ENCODE measurements around the gene BPIFB1.

BPIFB1 gene

DNA sequence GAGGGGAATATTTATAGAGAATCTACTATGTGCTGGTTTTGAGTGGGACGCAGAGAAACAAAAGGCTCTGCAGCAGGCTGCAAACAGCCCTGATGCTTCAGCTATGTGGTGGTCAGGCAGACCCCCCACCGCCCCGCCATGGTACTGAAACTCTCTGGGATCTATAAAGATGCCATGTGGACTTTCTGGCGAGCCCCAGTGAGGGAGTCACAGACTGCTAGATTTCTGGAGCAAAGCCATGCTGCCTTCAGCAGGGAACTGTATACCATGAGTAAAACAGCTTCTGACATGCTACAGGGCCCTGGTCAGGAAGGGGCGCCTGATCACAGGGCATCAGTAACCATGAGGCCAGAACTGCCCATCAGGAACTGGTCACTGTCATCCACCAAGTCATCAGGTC, 19.2 kb upstream of the BPIFB1 start:
- ChIA-PET CTCF (interaction anchor here (0.5 kb wide), 1 partner anchor 168 kb away, joined by 3 read pairs; no protein-coding TSS in a partner anchor), POLR2A (no interaction called here)
- DNase-seq (ENCODE audit: extremely low spot score), result no peak
- no peak for TF ChIP-seq NFRKB (IDR thresholded peaks at IDR 0.05)
- TF ChIP-seq ELF4 (IDR thresholded peaks at IDR 0.05), result no peak
- no peak for TF ChIP-seq ARNT (IDR thresholded peaks at IDR 0.05)
- TF ChIP-seq BHLHE40 (IDR thresholded peaks at IDR 0.05; ENCODE audit: borderline replicate concordance), result no peak
- TF ChIP-seq ZNF384 (IDR thresholded peaks at IDR 0.05), result no peak
- no peak for TF ChIP-seq SUZ12 (IDR thresholded peaks at IDR 0.05)
- TF ChIP-seq, protein P1, sequence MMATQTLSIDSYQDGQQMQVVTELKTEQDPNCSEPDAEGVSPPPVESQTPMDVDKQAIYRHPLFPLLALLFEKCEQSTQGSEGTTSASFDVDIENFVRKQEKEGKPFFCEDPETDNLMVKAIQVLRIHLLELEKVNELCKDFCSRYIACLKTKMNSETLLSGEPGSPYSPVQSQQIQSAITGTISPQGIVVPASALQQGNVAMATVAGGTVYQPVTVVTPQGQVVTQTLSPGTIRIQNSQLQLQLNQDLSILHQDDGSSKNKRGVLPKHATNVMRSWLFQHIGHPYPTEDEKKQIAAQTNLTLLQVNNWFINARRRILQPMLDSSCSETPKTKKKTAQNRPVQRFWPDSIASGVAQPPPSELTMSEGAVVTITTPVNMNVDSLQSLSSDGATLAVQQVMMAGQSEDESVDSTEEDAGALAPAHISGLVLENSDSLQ (IDR thresholded peaks at IDR 0.05), result no peak
- no peak for TF ChIP-seq FOXA1 (IDR thresholded peaks at IDR 0.05)
- no peak for TF ChIP-seq LEF1 (IDR thresholded peaks at IDR 0.05; ENCODE audit: borderline replicate concordance)
- no peak for TF ChIP-seq HDGF (IDR thresholded peaks at IDR 0.05; ENCODE audit: borderline replicate concordance)
- TF ChIP-seq TARDBP (IDR thresholded peaks at IDR 0.05), result no peak
- TF ChIP-seq L3MBTL2 (conservative IDR thresholded peaks at IDR 0.05), result no peak
- TF ChIP-seq CTBP1 (IDR thresholded peaks at IDR 0.05; ENCODE audit: borderline replicate concordance), result no peak
- TF ChIP-seq FOXM1 (IDR thresholded peaks at IDR 0.05; ENCODE audit: borderline replicate concordance), result no peak
- no peak for TF ChIP-seq FOXK2 (IDR thresholded peaks at IDR 0.05)
- no peak for TF ChIP-seq SP1 (IDR thresholded peaks at IDR 0.05)

DNA sequence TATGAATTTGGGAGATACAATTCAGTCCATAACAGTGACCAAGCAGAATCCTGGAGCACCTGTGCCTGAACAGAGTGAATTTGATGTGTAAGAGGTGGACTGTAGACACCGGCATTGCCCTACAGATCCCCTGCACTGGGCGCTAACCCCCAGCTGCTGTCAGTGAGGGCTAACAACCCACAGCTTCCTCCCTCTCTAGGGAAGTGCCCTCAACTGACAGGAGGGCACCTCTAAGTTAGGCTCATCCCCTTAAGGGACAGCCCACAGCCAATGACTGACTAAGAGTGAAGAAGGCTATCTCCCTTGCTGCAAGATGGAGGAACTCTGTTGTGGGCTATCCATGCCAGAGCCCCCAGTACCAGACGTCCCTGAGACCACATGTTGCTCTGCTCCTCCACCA, 15.3 kb upstream of the BPIFB1 start:
- ChIA-PET POLR2A (no interaction called here), CTCF (no interaction called here)
- TF ChIP-seq LEF1 (IDR thresholded peaks at IDR 0.05; ENCODE audit: borderline replicate concordance) (no peak), ZNF384 (IDR thresholded peaks at IDR 0.05) (no peak), NFRKB (IDR thresholded peaks at IDR 0.05) (no peak), FOXA1 (IDR thresholded peaks at IDR 0.05) (no peak), CTBP1 (IDR thresholded peaks at IDR 0.05; ENCODE audit: borderline replicate concordance) (no peak), SUZ12 (IDR thresholded peaks at IDR 0.05) (no peak), ELF4 (IDR thresholded peaks at IDR 0.05) (no peak), BHLHE40 (IDR thresholded peaks at IDR 0.05; ENCODE audit: borderline replicate concordance) (no peak), SP1 (IDR thresholded peaks at IDR 0.05) (no peak), HDGF (IDR thresholded peaks at IDR 0.05; ENCODE audit: borderline replicate concordance) (no peak), L3MBTL2 (conservative IDR thresholded peaks at IDR 0.05) (no peak), ARNT (IDR thresholded peaks at IDR 0.05) (no peak), TARDBP (IDR thresholded peaks at IDR 0.05) (no peak), FOXK2 (IDR thresholded peaks at IDR 0.05) (no peak)
- TF ChIP-seq, protein P1 (IDR thresholded peaks at IDR 0.05), result no peak
- DNase-seq (ENCODE audit: extremely low spot score), result no peak

DNA sequence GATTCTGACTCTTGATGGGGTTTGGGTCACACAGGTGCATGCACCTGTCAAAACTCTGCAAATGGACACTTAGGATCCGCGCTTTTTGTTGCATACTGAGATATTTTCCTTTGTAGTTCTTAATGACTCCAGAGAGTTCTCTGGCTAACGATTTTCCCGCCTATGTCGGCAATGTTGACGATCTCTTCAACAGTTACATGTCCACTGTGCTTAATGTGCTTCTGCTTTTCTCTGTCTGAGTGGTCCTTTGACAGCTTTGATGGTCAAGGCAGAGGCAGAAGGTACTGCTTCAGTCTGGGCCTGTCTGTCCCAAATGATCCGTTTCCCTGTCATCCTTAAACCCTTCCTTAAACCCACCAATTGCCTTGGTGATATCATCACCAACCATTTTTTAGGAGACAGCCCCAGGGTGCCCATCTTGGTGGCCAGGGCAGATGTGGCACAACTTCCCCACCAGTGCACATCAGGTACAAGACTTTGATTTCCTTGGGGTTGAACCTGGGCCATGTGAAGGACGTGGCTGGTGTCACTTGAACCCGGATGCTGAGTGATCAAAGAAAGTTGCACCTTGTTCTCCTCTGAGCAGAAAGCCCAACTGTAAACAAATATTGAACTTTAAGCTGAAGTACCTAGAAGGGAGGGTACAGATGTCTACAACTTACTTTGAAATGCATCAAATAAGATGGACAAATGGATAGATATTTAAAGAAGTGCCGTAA, 10.7 kb upstream of the BPIFB1 start:
- CTCF ChIA-PET, result interaction anchor here (1.7 kb wide), 1 partner anchor 10 kb away, joined by 13 read pairs; no protein-coding TSS in a partner anchor
- POLR2A ChIA-PET, result no interaction called here
- TF ChIP-seq TARDBP (IDR thresholded peaks at IDR 0.05) (no peak), BHLHE40 (IDR thresholded peaks at IDR 0.05; ENCODE audit: borderline replicate concordance) (no peak), ARNT (IDR thresholded peaks at IDR 0.05) (no peak), FOXA1 (IDR thresholded peaks at IDR 0.05) (no peak), FOXK2 (IDR thresholded peaks at IDR 0.05) (no peak), ZNF384 (IDR thresholded peaks at IDR 0.05) (no peak), HDGF (IDR thresholded peaks at IDR 0.05; ENCODE audit: borderline replicate concordance) (no peak), SUZ12 (IDR thresholded peaks at IDR 0.05) (no peak), ELF4 (IDR thresholded peaks at IDR 0.05) (no peak), FOXM1 (IDR thresholded peaks at IDR 0.05; ENCODE audit: borderline replicate concordance) (no peak), NFRKB (IDR thresholded peaks at IDR 0.05) (no peak), LEF1 (IDR thresholded peaks at IDR 0.05; ENCODE audit: borderline replicate concordance) (no peak), SP1 (IDR thresholded peaks at IDR 0.05) (no peak), CTBP1 (IDR thresholded peaks at IDR 0.05; ENCODE audit: borderline replicate concordance) (no peak), L3MBTL2 (conservative IDR thresholded peaks at IDR 0.05) (no peak)
- TF ChIP-seq, protein P1 (IDR thresholded peaks at IDR 0.05), result no peak
- DNase-seq (ENCODE audit: extremely low spot score), result no peak

DNA sequence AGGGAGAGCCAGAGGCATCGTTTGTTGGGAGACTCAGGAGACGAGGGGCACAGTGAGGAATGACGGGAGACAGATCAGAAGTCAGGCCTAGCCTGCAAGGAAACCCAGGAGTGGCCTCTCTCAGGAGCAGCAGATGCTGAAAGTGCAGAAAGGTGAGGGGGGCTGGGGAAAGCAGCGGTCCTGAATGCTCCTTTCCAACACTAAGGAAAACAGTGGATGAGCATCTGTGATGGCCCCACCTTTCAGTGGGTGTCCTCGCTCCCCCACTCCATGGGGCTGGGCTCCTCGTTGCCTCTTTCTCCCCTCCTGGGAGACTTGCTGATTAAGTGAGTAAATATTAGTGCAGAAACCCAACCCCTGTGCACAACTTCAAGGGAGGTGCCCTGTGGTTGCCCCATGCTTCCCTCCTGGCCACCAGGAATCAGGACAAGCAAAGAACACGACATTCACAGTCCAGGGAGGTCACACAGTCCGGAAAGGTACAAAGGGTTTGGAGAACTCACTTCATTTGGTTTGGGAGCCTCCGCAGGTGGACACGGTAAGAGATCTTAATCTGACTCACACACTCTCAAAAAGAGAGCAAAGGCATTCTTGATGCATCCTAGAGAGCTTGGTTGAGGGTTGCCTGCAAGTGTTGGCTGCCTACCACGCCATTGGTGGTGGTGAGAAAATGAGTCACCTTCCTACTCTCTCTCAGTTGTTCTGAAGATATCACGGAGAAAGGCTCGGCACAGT, 9.7 kb upstream of the BPIFB1 start:
- POLR2A ChIA-PET, result no interaction called here
- TF ChIP-seq BHLHE40 (IDR thresholded peaks at IDR 0.05; ENCODE audit: borderline replicate concordance) (no peak), FOXM1 (IDR thresholded peaks at IDR 0.05; ENCODE audit: borderline replicate concordance) (no peak), HDGF (IDR thresholded peaks at IDR 0.05; ENCODE audit: borderline replicate concordance) (no peak), ARNT (IDR thresholded peaks at IDR 0.05) (no peak), TARDBP (IDR thresholded peaks at IDR 0.05) (no peak), FOXK2 (IDR thresholded peaks at IDR 0.05) (no peak), FOXA1 (IDR thresholded peaks at IDR 0.05) (no peak), SP1 (IDR thresholded peaks at IDR 0.05) (no peak), L3MBTL2 (conservative IDR thresholded peaks at IDR 0.05) (no peak), ELF4 (IDR thresholded peaks at IDR 0.05) (no peak), CTBP1 (IDR thresholded peaks at IDR 0.05; ENCODE audit: borderline replicate concordance) (no peak)
- CTCF ChIA-PET, result interaction anchor here (2.0 kb wide), 1 partner anchor 11 kb away, joined by 5 read pairs; no protein-coding TSS in a partner anchor
- no peak for DNase-seq (ENCODE audit: extremely low spot score)

DNA sequence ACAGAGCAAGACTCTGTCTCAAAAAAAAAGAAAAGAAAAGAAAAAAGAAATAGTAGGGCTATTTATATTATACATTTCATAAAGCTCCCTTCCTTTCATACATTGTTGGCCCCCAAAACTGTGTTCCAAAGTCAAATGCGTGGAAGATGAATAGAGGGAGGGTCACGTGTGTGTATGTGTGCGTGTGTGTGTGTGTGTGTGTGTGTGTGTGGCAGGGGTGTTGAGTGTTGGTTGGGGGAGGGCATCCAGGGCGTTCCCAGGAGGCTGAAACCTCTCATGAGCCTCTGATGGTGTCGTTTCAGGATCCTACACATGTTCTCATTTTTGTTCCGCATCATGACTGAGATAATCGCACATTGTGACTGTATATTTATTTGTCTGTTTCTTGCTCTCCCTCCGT, 7.8 kb upstream of the BPIFB1 start:
- DNase-seq (ENCODE audit: extremely low spot score), result no peak
- ChIA-PET POLR2A (no interaction called here), CTCF (interaction anchor here (2.0 kb wide), 1 partner anchor 13 kb away, joined by 5 read pairs; no protein-coding TSS in a partner anchor)
- TF ChIP-seq NFRKB (IDR thresholded peaks at IDR 0.05), result no peak
- TF ChIP-seq L3MBTL2 (conservative IDR thresholded peaks at IDR 0.05), result no peak
- no peak for TF ChIP-seq HDGF (IDR thresholded peaks at IDR 0.05; ENCODE audit: borderline replicate concordance)
- TF ChIP-seq BHLHE40 (IDR thresholded peaks at IDR 0.05; ENCODE audit: borderline replicate concordance), result no peak
- TF ChIP-seq, protein P1 (IDR thresholded peaks at IDR 0.05), result no peak
- no peak for TF ChIP-seq ELF4 (IDR thresholded peaks at IDR 0.05)
- no peak for TF ChIP-seq FOXM1 (IDR thresholded peaks at IDR 0.05; ENCODE audit: borderline replicate concordance)
- no peak for TF ChIP-seq ARNT (IDR thresholded peaks at IDR 0.05)
- no peak for TF ChIP-seq SP1 (IDR thresholded peaks at IDR 0.05)
- TF ChIP-seq LEF1 (IDR thresholded peaks at IDR 0.05; ENCODE audit: borderline replicate concordance), result no peak
- TF ChIP-seq SUZ12 (IDR thresholded peaks at IDR 0.05), result no peak
- no peak for TF ChIP-seq CTBP1 (IDR thresholded peaks at IDR 0.05; ENCODE audit: borderline replicate concordance)
- no peak for TF ChIP-seq FOXA1 (IDR thresholded peaks at IDR 0.05)

Measured in HEK293T (cell line).